GM12872 (cell line): Measurements from ENCODE around the gene CCNF.

Experiments
- CTCF ChIP-seq: IDR thresholded peaks from 3 replicates; pipeline ENCODE4 v1.5.1; 2011; ENCODE audit warnings: low read depth, mild to moderate bottlenecking, low read length, moderate library complexity; ENCODE audit not compliant: insufficient read depth

Gene CCNF

GRCh38 chr16:2429034-2429770 lies at the start of gene CCNF:
CCNF (plus strand) TSS chr16:2429447; CDS start chr16:2429482, 35 bp downstream.
- no peak for TF ChIP-seq CTCF

- TF ChIP-seq CTCF = no peak
Observed at GRCh38 chr16:2383501-2383900, 45.7 kb upstream of the CCNF start.

- no peak for TF ChIP-seq CTCF
Observed at GRCh38 chr16:2384426-2384825, 44.8 kb upstream of the CCNF start.

GRCh38 chr16:2385190-2385836 lies 43.9 kb upstream of the CCNF start:
- TF ChIP-seq CTCF = no peak

GRCh38 chr16:2386990-2387389 lies 42.3 kb upstream of the CCNF start:
- TF ChIP-seq CTCF = peak; percentile 33; the same call in 2 of the 3 replicates

- no peak for TF ChIP-seq CTCF
Observed at GRCh38 chr16:2388139-2388874, 40.9 kb upstream of the CCNF start.

GRCh38 chr16:2388875-2389433 lies 40.3 kb upstream of the CCNF start:
- no peak for TF ChIP-seq CTCF
